Femur (tissue), 1 donor: ENCODE results near the gene SERPINA1.
"Not testable (repeated sequence)": the region's sequence is repeated elsewhere in the genome, so short reads cannot be mapped to it uniquely, and the experiment has no call there.

ENCODE experiments used
- DNase-seq: peaks from one replicate; pipeline ENCODE4 v3.0.0-alpha.2; 2017

SERPINA1 gene

GRCh38 chr14:94388384-94389103 lies at the start of gene SERPINA1:
SERPINA1 (minus strand) TSS chr14:94388602; CDS start chr14:94383237, 5,365 bp downstream.
- DNase-seq = no peak

- no peak for DNase-seq
Observed at GRCh38 chr14:94428610-94429009, 40.2 kb upstream of the SERPINA1 start.

- no peak for DNase-seq
Observed at GRCh38 chr14:94427016-94427613, 38.7 kb upstream of the SERPINA1 start.

- no peak for DNase-seq
Observed at GRCh38 chr14:94426526-94426925, 38.1 kb upstream of the SERPINA1 start.

DNA sequence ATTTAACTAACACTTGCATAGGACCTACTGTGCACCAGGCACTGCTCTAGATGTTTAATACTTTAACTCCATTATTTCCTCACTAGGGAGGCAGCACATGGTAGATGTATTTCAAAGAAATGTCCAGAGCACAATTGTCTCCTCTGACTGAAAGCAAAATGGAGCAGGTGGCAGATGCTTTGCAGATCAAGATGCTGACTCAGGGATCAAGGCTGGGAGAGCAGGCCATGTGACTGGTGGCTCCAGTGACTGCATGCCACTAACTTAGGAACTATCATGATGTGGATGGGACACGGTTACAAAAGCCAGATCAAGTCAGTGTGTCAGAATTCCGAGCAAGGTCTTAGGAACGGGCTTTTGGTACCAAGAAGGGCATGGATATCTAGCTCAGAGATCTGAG lies 36.0 kb upstream of the SERPINA1 start:
- no peak for DNase-seq

GRCh38 chr14:94423453-94424056 lies 35.2 kb upstream of the SERPINA1 start:
- DNase-seq = peak; percentile 65

GRCh38 chr14:94421316-94421715 lies 32.9 kb upstream of the SERPINA1 start:
- no peak for DNase-seq

DNA sequence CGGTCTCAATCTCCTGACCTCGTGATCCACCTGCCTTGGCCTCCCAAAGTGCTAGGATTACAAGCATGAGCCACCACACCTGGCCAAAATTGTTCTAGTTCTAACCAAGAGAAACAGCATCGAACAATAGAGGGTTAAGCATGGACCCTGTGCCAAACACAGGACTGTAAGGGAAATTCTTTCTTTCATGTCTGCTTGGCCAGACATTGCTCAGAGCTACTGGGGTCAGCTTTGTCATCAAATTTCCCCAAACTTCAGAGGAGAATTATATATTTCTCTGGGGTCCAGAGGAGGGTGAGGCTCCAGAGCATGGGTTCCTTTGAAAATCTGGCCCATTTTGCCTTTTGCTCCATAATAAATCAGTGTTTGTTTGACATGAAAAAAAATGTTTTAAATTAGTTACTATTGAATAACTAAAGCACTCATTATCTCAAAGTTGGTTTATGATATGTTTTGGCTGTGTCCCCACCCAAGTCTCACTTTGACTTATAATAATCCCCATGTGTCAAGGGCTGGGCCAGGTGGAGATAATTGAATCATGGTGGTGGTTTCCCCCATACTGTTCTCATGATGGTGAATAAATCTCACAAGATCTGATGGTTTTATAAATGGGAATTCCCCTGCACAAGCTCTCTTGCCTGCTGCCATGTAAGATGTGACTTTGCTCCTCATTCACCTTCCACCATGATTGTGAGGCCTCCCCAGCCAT lies 29.2 kb upstream of the SERPINA1 start:
- not testable (repeated sequence) for DNase-seq

DNA sequence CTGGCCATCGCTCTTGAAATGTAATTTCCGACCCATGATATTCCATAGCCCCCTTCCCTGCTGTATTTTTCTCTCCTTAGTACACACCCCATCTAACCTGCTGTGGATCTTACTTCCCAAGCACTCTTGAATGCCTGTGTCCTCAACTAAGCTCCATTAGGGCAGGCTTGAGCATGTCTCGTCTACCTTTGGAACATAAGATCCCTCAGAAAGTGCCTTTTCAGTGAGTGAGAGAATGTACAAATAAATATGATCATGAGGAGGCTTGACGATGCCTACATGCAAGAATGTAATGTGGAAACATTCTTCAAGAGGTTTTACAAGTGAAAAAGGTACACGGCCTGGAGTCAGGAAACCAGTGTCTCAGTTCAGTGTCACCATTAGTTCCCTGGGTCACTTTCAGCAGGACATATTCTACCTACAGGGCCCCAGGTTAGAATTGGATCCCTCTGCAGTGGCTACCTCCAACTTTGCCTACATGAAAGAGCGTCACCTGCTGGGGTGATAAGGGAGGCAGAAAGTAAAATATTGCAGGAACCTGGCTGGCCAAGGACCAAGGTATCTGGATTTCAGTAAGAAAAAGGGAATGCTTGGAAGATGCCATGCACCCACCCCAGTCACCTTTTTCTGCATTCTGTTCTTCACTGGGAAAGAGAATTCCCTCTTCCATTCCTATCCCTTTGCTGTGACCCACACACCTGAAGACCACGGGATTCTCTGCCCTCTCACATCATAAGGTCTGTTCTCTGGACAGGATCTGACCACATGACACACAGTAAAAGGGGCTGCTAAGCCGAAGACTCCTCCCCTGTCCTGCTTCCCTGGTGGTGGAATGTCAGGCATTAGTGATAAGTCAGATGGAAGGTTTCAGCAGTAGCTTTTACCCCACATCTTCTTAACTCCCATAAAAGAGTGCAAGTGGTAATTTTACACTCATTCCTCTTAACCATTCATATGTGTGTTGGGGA lies 24.6 kb upstream of the SERPINA1 start:
- DNase-seq = no peak

DNA sequence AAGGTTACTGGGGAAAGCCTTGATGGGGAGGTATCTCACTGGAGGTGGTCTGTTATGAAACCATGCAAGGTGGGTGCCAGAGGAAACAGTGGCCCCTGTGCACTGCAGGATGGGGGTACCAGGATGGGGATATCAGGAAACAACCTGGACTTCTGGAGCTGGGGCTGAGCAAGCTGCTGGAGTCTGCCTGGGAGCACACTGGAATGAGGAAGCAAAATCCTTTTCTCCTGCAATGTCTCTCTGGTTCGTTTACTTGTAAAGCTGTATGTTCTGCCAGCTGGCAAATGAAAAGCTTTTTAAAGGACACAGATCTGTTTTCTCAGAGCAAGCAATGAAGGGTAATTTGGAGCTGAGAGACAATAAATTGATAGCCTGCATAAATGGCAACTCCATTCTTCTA lies 23.2 kb upstream of the SERPINA1 start:
- DNase-seq = no peak

GRCh38 chr14:94409430-94409829 lies 21.0 kb upstream of the SERPINA1 start:
- DNase-seq = not testable (repeated sequence)

- no peak for DNase-seq
Observed at GRCh38 chr14:94408546-94409095, 20.2 kb upstream of the SERPINA1 start.

GRCh38 chr14:94407906-94408305 lies 19.5 kb upstream of the SERPINA1 start:
- DNase-seq = no peak

GRCh38 chr14:94406910-94407309 lies 18.5 kb upstream of the SERPINA1 start:
- DNase-seq = no peak

GRCh38 chr14:94405486-94405885 lies 17.1 kb upstream of the SERPINA1 start:
- DNase-seq = no peak

- DNase-seq = no peak
Observed at GRCh38 chr14:94404561-94404960, 16.2 kb upstream of the SERPINA1 start.

GRCh38 chr14:94403312-94403932 lies 15.0 kb upstream of the SERPINA1 start:
- DNase-seq = no peak

DNA sequence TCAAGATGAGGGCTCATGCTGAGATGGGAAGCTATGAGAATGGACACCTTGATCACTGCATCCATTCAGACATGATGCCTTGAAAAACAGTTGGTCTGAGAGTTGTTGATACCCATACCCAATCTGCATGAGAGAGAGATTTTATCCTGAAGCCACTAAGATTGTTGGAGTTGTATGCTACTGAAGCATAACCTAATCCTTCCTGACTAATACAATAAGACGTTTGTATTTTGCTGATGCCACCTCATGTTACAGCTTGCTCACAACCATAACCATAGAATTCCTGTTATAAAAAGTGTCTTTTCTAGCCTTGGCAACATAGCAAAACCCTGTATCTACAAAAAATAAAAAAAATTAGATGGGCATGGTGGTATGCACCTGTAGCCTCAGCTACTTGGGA lies 12.7 kb upstream of the SERPINA1 start:
- DNase-seq = no peak

GRCh38 chr14:94400422-94400841 lies 12.0 kb upstream of the SERPINA1 start:
- DNase-seq = no peak

- no peak for DNase-seq
Observed at GRCh38 chr14:94398536-94398935, 10.1 kb upstream of the SERPINA1 start.

GRCh38 chr14:94398182-94398479 lies 9.7 kb upstream of the SERPINA1 start:
- no peak for DNase-seq
